ENCODE results near the gene PTDSS2.

The PTDSS2 gene

GRCh38 chr11:496834-497564 is 46.9 kb downstream of the PTDSS2 start:
- no peak overlapping the region for H3K4me3 ChIP-seq (ENCODE audit: low read depth, low read length)
- no peaks in the 10 kb centered on the region for H3K4me1 ChIP-seq (ENCODE audit: control insufficient read depth, insufficient read depth, low read length, unreplicated experiment)
- H3K79me2 ChIP-seq (ENCODE audit: control insufficient read depth, insufficient read depth, low read length, unreplicated experiment): peaks cover 10% of the 10 kb centered on the region
- H3K27me3 ChIP-seq (ENCODE audit: insufficient read depth, low read length): no peaks in the 10 kb centered on the region
- H3K27ac ChIP-seq (ENCODE audit: low read depth, low read length): no peak overlapping the region
- H3K36me3 ChIP-seq (ENCODE audit: insufficient read depth, low read length): peaks cover 13% of the 10 kb centered on the region; the same call in 1 of the 2 replicates
- no peak overlapping the region for H2AFZ ChIP-seq (ENCODE audit: low read length, unreplicated experiment)

- Histone ChIP-seq H3K27ac (ENCODE audit: low read depth, low read length) (no peak overlapping the region), H3K4me3 (ENCODE audit: low read depth, low read length) (no peak overlapping the region), H2AFZ (ENCODE audit: low read length, unreplicated experiment) (no peak overlapping the region), H3K27me3 (ENCODE audit: insufficient read depth, low read length) (no peaks in the 10 kb centered on the region), H3K79me2 (ENCODE audit: control insufficient read depth, insufficient read depth, low read length, unreplicated experiment) (peaks cover 18% of the 10 kb centered on the region), H3K4me1 (ENCODE audit: control insufficient read depth, insufficient read depth, low read length, unreplicated experiment) (peaks cover 3% of the 10 kb centered on the region), H3K36me3 (ENCODE audit: insufficient read depth, low read length) (peaks cover 13% of the 10 kb centered on the region; the same call in 1 of the 2 replicates)
Measured at GRCh38 chr11:497565-498296, 47.7 kb downstream of the PTDSS2 start.

- Histone ChIP-seq H3K4me1 (ENCODE audit: control insufficient read depth, insufficient read depth, low read length, unreplicated experiment) (peaks cover 5% of the 10 kb centered on the region), H2AFZ (ENCODE audit: low read length, unreplicated experiment) (no peak overlapping the region), H3K27ac (ENCODE audit: low read depth, low read length) (no peak overlapping the region), H3K79me2 (ENCODE audit: control insufficient read depth, insufficient read depth, low read length, unreplicated experiment) (peaks cover 23% of the 10 kb centered on the region), H3K36me3 (ENCODE audit: insufficient read depth, low read length) (peaks cover 13% of the 10 kb centered on the region; the same call in 1 of the 2 replicates), H3K27me3 (ENCODE audit: insufficient read depth, low read length) (no peaks in the 10 kb centered on the region), H3K4me3 (ENCODE audit: low read depth, low read length) (no peak overlapping the region)
Measured at GRCh38 chr11:498297-499181, 48.5 kb downstream of the PTDSS2 start.

- H2AFZ ChIP-seq (ENCODE audit: low read length, unreplicated experiment): no peak overlapping the region
- H3K27me3 ChIP-seq (ENCODE audit: insufficient read depth, low read length): no peaks in the 10 kb centered on the region
- H3K79me2 ChIP-seq (ENCODE audit: control insufficient read depth, insufficient read depth, low read length, unreplicated experiment): peaks cover 32% of the 10 kb centered on the region
- no peak overlapping the region for H3K27ac ChIP-seq (ENCODE audit: low read depth, low read length)
- peaks cover 13% of the 10 kb centered on the region; the same call in 1 of the 2 replicates for H3K36me3 ChIP-seq (ENCODE audit: insufficient read depth, low read length)
- H3K4me1 ChIP-seq (ENCODE audit: control insufficient read depth, insufficient read depth, low read length, unreplicated experiment): peaks cover 5% of the 10 kb centered on the region
- H3K4me3 ChIP-seq (ENCODE audit: low read depth, low read length): no peak overlapping the region
Measured at GRCh38 chr11:499201-500076, 49.4 kb downstream of the PTDSS2 start.

GRCh38 chr11:501001-501682 is 51.1 kb downstream of the PTDSS2 start:
- peaks cover 13% of the 10 kb centered on the region; the same call in 1 of the 2 replicates for H3K36me3 ChIP-seq (ENCODE audit: insufficient read depth, low read length)

GRCh38 chr11:501683-502287 is 51.7 kb downstream of the PTDSS2 start:
- Histone ChIP-seq H2AFZ (ENCODE audit: low read length, unreplicated experiment) (no peak overlapping the region), H3K4me1 (ENCODE audit: control insufficient read depth, insufficient read depth, low read length, unreplicated experiment) (peaks cover 12% of the 10 kb centered on the region), H3K27ac (ENCODE audit: low read depth, low read length) (no peak overlapping the region), H3K27me3 (ENCODE audit: insufficient read depth, low read length) (no peaks in the 10 kb centered on the region), H3K4me3 (ENCODE audit: low read depth, low read length) (no peak overlapping the region), H3K36me3 (ENCODE audit: insufficient read depth, low read length) (peaks cover 13% of the 10 kb centered on the region; the same call in 1 of the 2 replicates), H3K79me2 (ENCODE audit: control insufficient read depth, insufficient read depth, low read length, unreplicated experiment) (peaks cover 48% of the 10 kb centered on the region)

More at GRCh38 chr11:501001-501682, 51.1 kb downstream of the PTDSS2 start:
- no peak overlapping the region for H3K27ac ChIP-seq (ENCODE audit: low read depth, low read length)
- H3K4me1 ChIP-seq (ENCODE audit: control insufficient read depth, insufficient read depth, low read length, unreplicated experiment): peaks cover 12% of the 10 kb centered on the region
- no peak overlapping the region for H2AFZ ChIP-seq (ENCODE audit: low read length, unreplicated experiment)
- no peak overlapping the region for H3K4me3 ChIP-seq (ENCODE audit: low read depth, low read length)
- no peaks in the 10 kb centered on the region for H3K27me3 ChIP-seq (ENCODE audit: insufficient read depth, low read length)
- peaks cover 47% of the 10 kb centered on the region for H3K79me2 ChIP-seq (ENCODE audit: control insufficient read depth, insufficient read depth, low read length, unreplicated experiment)

- H3K27me3 ChIP-seq (ENCODE audit: insufficient read depth, low read length): no peaks in the 10 kb centered on the region
- H3K36me3 ChIP-seq (ENCODE audit: insufficient read depth, low read length): peaks cover 13% of the 10 kb centered on the region; the same call in 1 of the 2 replicates
- peaks cover 12% of the 10 kb centered on the region for H3K4me1 ChIP-seq (ENCODE audit: control insufficient read depth, insufficient read depth, low read length, unreplicated experiment)
- H3K4me3 ChIP-seq (ENCODE audit: low read depth, low read length): peak overlapping the region; percentile 99
- peaks cover 49% of the 10 kb centered on the region for H3K79me2 ChIP-seq (ENCODE audit: control insufficient read depth, insufficient read depth, low read length, unreplicated experiment)
- H2AFZ ChIP-seq (ENCODE audit: low read length, unreplicated experiment): no peak overlapping the region
- peak overlapping the region; percentile 100 for H3K27ac ChIP-seq (ENCODE audit: low read depth, low read length)
Measured at GRCh38 chr11:502288-503178, 52.5 kb downstream of the PTDSS2 start.

GRCh38 chr11:503179-503981 is 53.3 kb downstream of the PTDSS2 start:
- Histone ChIP-seq H3K79me2 (ENCODE audit: control insufficient read depth, insufficient read depth, low read length, unreplicated experiment) (peaks cover 56% of the 10 kb centered on the region), H2AFZ (ENCODE audit: low read length, unreplicated experiment) (peak overlapping the region; percentile 34), H3K27me3 (ENCODE audit: insufficient read depth, low read length) (no peaks in the 10 kb centered on the region), H3K4me1 (ENCODE audit: control insufficient read depth, insufficient read depth, low read length, unreplicated experiment) (peaks cover 16% of the 10 kb centered on the region), H3K4me3 (ENCODE audit: low read depth, low read length) (peak overlapping the region; percentile 99), H3K36me3 (ENCODE audit: insufficient read depth, low read length) (peaks cover 5% of the 10 kb centered on the region; the same call in 1 of the 2 replicates), H3K27ac (ENCODE audit: low read depth, low read length) (peak overlapping the region; percentile 100)
